ENCODE data around the gene GGT6.
"Not testable (repeated sequence)": the region's sequence is repeated elsewhere in the genome, so short reads cannot be mapped to it uniquely, and the experiment has no call there.

Gene GGT6

DNA sequence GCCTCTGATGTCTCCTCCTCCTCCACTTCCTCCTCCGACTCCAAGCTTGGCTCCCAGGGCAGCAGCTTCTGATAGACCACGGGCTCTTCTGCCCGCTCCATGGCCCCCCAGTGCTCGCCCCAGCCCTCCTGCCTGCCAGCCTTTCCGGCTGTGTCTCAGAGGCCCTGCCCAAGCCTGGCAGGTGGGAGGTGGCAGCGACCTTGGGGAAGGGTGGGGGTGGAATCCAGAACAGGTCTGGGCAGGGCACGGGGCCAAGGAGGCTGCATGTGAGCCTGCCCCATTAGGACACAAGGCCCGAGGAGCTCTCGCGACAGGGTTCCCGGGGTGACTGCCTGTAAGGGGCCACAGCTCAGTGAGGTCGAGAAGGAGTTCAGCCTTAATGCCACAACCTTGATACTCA, at the start of gene GGT6:
Gene GGT6, minus strand, starts transcription at position 157 of the 400 bp plus-strand sequence. Its CDS starts 56 bp downstream, at position 101.
- no peak for DNase-seq (ENCODE audit: low spot score)

- DNase-seq (ENCODE audit: low spot score) = no peak
Measured at GRCh38 chr17:4610162-4610561, 49.8 kb upstream of the GGT6 start.

DNA sequence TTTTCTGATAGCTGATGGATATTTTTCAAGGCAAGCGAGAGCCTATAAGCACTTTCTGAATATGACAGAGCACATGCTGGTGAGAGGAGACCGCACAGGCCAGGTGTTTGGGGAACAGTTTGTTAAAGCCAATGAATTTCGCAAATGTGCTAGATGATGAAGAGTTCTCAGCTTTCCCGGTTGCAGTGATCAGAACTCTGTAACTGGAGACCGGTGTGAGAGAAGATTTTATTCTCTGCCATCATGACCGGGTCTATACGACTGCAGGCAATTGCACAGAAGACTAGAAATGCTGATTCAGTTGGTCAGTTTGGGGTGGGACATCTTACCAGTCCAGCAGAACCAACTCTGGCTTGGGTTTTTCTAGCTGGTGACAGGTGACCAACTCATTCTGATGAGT, 49.4 kb upstream of the GGT6 start:
- no peak for DNase-seq (ENCODE audit: low spot score)

DNA sequence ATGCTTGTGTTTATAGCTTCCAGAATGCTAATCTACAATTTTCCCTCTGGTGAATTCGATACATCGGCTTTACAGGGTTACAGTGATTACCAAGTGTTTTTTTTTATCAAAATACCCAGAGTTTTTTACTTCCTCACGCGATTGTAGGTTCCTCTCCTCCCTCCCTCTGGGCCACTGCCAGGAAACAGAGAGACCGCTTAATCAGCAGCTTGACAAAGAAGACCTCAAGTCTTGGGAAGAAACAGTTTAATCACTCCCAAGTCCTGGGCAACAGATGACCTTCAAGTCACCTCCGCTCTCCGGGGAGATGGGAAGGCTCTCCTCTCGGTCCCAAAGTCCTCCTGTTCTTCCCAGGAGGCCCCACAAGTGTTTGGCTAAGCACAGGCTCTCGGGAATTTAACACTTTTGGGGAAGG, 47.4 kb upstream of the GGT6 start:
- DNase-seq (ENCODE audit: low spot score) = no peak

DNA sequence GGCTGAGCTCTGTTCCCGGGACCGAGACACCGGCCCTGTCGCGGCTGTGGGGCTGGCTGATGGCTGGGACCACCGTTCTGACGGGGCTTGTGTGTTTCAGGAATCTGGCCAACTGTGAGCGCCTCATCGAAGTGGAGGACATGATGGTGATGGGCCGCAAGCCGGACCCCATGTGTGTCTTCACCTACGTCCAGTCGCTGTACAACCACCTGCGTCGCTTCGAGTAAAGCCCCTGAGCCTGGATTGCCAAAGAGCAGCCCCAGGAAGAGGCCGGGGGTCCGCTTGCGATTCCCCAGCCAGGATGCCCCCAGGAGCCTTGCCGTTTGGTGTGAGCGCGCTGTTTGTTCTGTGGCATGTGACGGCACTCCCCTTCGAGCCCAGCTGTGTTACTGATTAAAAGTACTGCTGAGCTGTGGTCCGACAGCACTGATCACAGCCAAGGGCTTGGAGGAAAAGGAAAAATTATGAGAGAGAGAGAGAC, 46.9 kb upstream of the GGT6 start:
- DNase-seq (ENCODE audit: low spot score) = no peak

GRCh38 chr17:4605826-4606225, 45.4 kb upstream of the GGT6 start:
- no peak for DNase-seq (ENCODE audit: low spot score)

DNA sequence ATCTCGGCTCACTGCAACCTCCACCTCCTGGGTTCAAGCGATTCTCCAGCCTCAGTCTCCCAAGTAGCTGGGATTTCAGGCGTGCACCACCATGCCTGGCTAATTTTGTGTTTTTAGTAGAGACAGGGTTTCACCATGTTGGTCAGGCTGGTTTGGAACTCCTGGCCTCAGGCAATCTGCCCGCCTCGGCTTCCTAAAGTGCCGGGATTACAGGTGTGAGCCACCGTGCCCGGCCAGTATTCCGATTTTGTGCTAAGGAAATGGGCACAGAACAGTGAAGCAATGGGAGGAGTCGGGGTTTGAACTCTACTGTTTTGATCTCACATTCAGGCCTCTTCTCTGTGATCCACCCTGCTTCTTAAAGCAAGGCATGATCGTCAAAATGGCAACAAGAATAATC, 44.4 kb upstream of the GGT6 start:
- not testable (repeated sequence) for DNase-seq (ENCODE audit: low spot score)

- no peak for DNase-seq (ENCODE audit: low spot score)
Measured at GRCh38 chr17:4604111-4604644, 43.8 kb upstream of the GGT6 start.

DNA sequence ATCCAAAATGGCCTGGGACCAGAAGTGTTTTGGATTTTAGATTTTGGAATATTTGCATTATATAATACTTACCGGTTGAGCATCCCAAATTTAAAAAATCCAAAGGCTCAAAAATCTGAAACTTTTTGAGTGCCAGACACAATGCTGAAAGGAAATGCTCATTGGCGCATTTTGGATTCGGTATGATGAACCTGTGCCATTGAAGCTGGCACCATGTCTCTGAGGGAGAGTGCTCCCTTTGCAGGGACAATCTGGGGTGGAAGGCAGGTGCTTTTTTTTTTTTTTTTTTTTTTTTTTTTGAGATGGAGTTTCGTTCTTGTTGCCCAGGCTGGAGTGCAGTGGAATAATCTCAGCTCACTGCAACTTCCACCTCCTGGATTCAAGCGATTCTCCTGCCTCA, 41.7 kb upstream of the GGT6 start:
- DNase-seq (ENCODE audit: low spot score) = no peak

DNA sequence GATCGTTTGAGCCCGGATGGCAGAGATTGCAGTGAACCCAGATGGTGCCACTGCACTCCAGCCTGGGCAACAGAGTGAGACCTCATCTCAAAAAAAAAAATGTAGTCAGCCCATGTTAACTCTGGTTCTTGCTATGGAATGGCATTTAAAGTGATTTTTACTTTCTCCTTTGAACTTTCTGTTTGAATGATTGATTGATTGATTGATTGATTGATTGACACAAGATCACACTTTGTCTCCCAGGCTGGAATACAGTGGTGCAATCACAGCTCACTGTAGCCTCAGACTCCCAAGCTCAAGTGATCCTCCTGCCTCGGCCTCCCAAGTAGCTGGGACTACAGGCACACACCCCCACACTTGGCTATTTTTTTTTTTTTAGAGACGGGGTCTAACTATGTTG, 40.9 kb upstream of the GGT6 start:
- DNase-seq (ENCODE audit: low spot score) = no peak

DNA sequence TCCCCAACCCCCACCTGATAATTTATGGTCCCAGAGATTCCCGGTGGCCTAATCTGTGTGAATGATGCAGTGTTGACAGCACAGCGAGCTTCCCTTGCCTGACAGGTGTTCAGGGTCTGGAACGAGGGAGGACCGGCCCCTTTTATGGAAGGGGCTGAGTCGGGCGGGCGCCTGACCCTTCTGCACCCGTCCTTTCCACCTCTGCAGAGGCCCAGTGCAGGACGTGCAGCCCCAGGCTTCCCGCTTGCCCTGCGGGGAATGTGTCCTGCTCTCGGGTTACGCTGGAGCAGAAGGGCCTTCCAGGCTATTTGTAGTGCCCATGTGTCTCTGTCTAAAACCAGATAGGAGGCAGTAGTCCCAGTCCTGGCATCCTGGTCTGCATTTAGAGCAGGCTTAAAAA, 40.2 kb upstream of the GGT6 start:
- DNase-seq (ENCODE audit: low spot score) = no peak

DNA sequence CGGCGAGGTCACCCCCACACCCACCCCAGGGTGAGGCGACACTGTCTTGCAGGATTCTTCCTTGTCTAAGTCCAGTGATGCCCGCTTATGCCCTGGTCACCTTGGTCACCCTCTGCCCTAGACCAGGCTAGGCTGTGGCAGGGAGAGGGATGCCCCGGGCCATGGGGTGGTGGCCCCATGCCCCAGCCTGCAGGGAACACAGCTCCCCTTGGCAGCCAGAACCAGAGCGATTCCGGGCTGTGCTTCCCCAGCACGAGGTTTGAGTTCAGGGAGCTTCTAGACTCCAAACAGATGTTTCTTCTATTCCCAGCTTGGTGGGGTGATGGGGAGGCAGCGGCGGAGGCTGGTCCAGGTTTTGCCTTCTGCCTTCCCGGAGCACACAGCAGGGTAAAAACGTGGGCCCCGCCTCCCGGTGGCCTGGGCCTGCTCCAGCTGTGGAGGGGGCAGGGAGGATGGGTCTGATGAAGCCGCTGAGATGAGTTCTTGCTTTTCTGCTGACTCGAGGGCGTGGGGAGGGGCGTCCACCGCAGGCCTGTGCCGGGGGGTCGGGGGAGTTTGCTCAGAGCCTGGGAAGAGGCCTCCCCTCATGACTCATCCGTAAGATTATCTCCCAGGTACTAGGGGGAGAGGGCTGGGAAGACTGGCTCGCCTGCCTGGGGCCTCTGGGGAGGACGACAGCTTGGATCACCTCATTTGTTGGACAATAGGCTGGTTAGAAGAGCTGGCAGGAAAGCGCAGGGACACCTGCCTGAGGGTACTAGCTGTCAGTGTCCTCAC, 39.3 kb upstream of the GGT6 start:
- DNase-seq (ENCODE audit: low spot score) = no peak

DNA sequence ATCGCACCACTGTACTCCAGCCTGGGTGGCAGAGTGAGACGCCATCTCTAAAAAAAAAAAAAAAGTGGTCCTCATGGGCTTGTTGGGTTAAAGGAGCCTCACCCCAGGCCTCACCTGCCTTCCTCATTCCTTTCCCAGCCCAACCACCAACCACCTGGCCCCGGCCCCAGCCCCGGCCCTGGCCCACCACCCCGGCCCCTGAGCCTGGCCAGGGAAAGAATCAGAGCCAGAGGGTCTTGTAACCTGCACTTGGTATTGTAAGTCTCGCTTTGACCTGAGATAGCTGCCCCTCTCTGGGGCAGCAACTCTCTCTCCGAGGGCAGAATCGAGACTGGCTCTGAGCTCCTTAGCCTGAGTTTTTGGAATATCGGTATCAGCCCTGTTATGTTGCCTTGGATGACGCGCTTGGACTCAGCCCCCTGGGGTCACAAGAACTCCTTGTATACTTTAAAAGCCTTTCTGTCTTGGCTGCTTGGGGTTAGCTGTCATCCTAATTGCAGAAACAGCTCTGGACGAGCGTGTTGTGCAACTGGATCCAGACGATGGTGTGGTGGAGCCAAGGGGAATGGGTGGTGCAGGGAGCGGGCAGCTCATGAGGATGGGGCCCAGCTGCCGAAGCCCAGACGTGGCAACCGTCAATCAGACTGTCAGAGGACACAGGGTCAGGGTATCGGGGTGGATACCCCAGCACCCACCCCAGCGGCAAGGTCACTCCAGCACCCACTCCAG, 38.6 kb upstream of the GGT6 start:
- no peak for DNase-seq (ENCODE audit: low spot score)

- no peak for DNase-seq (ENCODE audit: low spot score)
Measured at GRCh38 chr17:4597975-4598374, 37.6 kb upstream of the GGT6 start.

- DNase-seq (ENCODE audit: low spot score) = no peak
Measured at GRCh38 chr17:4596636-4597380, 36.4 kb upstream of the GGT6 start.

DNA sequence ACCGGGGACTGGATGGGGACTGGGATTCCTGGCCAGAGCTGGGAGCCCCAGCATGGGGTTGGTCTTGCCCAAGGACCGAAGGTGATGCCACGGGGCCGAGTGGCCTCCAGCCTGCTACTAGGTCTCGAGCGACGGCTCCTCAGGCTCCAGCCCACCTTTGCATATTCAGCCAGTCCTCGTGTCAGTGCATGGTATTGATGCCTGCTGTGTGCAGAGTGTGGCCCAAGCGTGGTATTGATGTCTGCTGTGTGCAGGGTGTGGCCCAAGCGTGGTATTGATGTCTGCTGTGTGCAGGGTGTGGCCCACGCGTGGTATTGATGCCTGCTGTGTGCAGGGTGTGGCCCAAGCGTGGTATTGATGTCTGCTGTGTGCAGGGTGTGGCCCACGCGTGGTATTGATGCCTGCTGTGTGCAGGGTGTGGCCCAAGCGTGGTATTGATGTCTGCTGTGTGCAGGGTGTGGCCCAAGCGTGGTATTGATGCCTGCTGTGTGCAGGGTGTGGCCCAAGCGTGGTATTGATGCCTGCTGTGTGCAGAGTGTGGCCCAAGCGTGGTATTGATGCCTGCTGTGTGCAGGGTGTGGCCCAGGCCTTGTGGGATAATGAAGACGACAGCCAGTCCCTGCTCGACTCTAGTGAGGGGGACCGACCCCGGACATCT, 35.4 kb upstream of the GGT6 start:
- DNase-seq (ENCODE audit: low spot score) = not testable (repeated sequence)

- DNase-seq (ENCODE audit: low spot score) = peak; percentile 6
Measured at GRCh38 chr17:4594931-4595684, 34.7 kb upstream of the GGT6 start.

GRCh38 chr17:4594406-4594805, 34.0 kb upstream of the GGT6 start:
- no peak for DNase-seq (ENCODE audit: low spot score)

- DNase-seq (ENCODE audit: low spot score) = no peak
Measured at GRCh38 chr17:4593021-4593421, 32.6 kb upstream of the GGT6 start.

GRCh38 chr17:4592240-4593005, 32.0 kb upstream of the GGT6 start:
- DNase-seq (ENCODE audit: low spot score) = no peak
